ENCODE results near the gene RHOA. TPM values are rescaled to one million over a fixed set of nuclear protein-coding genes. Genes with fewer than 3 reads are reported as not detected.

Gene RHOA
- total and polyA plus RNA-seq, 2 of the 13 experiments (the other 11 are each of a cell fraction or from before 2014, with no cell fraction given) = 131 to 177 TPM

GRCh38 chr3:49422379-49423248 is 10.8 kb upstream of the RHOA start, which contains the start of gene AMT (continued):
- TF ChIP-seq ZNF646 (CRISPR knock-in tag; IDR thresholded peaks at IDR 0.05) (no peak), ZBTB4 (CRISPR knock-in tag; IDR thresholded peaks at IDR 0.05; ENCODE audit: borderline replicate concordance) (0 out of 2 replicates have a peak, but pooled peaks have one; percentile 62), NR2F1 (CRISPR knock-in tag; IDR thresholded peaks at IDR 0.05) (peak; percentile 75 to 88), ZSCAN30 (CRISPR knock-in tag; IDR thresholded peaks at IDR 0.05) (no peak), CTCF (CRISPR knock-in tag; IDR thresholded peaks at IDR 0.05) (peak; percentile 30; the same call in 1 of the 2 replicates), ZFAT (CRISPR knock-in tag; conservative IDR thresholded peaks at IDR 0.05) (no peak), KLF6 (CRISPR knock-in tag; IDR thresholded peaks at IDR 0.05) (no peak), REPIN1 (CRISPR knock-in tag; IDR thresholded peaks at IDR 0.05; ENCODE audit: borderline replicate concordance, low read depth) (no peak), MEF2D (CRISPR knock-in tag; IDR thresholded peaks at IDR 0.05) (no peak), IRX3 (CRISPR knock-in tag; IDR thresholded peaks at IDR 0.05; ENCODE audit: borderline replicate concordance, low read depth) (no peak), PCBP2 (optimal IDR thresholded peaks at IDR 0.05; ENCODE audit: low read depth, low read length, poor library complexity, severe bottlenecking) (no peak), ZFYVE20 (CRISPR knock-in tag; IDR thresholded peaks at IDR 0.05; ENCODE audit: borderline replicate concordance, low read depth) (no peak), ZNF710 (CRISPR knock-in tag; IDR thresholded peaks at IDR 0.05; ENCODE audit: borderline replicate concordance) (no peak)
